GM18526 (cell line): ENCODE results near the gene ARL5C.

ENCODE experiments used
- POLR2A ChIP-seq: IDR thresholded peaks from 3 replicates; pipeline ENCODE4 v1.6.1; 2011; ENCODE audit not compliant: insufficient read length; ENCODE audit errors: extremely low read depth

The ARL5C gene

DNA sequence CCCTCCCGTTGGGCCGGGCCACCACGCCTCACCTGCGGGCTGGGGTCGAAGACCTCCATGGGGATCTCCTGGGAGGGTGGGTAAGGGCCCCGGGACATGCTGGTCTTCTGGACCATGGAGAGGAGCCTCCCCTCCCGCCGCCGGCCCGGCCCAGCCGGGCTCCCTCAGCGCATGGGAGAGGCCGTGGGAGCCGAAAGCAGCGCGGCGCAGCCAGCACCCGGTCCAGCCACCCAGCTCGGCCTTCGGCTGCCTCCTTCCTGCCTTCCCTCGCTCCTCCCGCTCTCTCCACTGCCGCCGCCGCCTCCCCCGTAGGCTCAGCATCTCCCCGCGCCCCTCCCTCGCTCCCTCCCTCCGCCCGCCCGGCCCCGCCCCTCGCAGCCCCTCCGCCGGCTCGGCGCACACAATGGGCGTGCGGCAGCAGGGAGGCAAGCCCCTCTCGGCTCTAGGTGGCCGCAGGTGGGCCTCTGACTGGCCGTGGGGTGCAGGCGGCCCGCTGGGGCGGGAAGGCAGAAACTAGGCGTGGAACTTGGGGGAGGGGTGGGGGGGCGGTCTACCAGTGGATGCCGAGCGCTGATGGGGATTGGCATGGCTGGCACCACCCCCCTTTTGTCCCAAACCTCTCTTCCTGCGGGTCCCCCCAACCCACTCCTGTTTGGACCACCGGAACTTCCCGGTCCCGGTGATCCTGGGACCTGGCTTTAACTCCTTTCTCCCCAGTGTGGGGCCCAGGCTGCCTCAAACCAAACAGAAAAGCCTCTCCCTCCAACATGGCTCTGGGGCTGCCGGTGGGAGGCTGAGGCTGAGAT is 31.6 kb upstream of the ARL5C start, which contains the start of gene CACNB1:
Gene CACNB1 (minus strand): TSS at position 290 of the 806 bp plus-strand sequence. CDS start 174 bp downstream, at position 116.
- peak; percentile 63 for TF ChIP-seq POLR2A

DNA sequence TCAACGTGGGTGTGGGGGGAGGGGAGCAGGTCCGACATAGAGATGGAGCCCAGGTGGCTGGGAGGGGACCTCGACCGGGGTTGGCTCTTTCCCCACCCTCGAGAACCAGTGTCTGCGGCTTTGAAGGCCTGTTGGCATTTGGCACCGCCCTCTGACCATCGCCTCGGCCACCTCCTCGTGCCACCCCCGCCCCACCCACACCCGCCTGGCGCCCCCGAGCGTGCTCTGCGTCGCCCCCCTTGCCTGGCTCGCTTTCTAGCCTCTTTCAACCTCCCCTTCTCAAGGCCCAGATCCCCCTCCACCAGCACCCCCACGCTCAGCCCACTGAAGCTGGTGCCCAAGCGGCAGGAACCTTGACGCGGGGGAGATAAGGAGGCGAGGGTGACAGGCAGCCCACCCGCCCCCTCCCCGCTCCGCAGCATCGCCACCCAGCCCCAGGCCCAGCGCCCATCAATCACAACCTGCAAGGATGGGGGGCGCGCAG is 30.9 kb upstream of the ARL5C start:
- TF ChIP-seq POLR2A, result no peak

GRCh38 chr17:39196241-39196807 is 30.4 kb upstream of the ARL5C start:
- TF ChIP-seq POLR2A, result no peak

DNA sequence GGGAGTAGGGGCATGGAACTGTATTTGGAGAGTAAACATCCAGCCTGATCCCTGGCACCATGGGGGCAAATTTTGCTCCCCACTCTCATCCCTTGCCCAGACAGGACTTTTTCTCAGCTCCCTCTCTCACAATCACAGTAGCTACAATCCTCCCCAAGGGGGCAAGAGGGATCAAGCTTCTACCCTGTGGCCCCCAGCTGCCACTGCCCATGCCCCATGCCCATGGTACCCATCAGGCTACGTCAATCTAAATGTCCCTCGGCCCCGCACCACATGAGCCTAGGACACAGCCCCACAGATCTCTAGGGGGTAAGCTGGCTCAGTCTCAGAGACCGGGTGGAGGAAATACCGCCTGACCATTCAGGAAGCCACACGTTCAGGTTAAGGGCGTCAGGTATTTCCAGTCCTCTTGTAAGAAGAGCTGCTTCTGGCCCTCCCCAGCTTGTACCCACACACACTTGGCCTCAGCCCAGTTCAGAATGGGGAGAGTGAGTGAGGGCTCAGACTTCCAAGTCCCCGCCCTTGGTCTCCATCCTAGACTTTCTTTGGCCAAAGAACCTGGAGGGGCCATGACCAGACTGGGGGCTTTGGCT is 29.7 kb upstream of the ARL5C start:
- no peak for TF ChIP-seq POLR2A

GRCh38 chr17:39194985-39195524 is 29.1 kb upstream of the ARL5C start:
- no peak for TF ChIP-seq POLR2A

DNA sequence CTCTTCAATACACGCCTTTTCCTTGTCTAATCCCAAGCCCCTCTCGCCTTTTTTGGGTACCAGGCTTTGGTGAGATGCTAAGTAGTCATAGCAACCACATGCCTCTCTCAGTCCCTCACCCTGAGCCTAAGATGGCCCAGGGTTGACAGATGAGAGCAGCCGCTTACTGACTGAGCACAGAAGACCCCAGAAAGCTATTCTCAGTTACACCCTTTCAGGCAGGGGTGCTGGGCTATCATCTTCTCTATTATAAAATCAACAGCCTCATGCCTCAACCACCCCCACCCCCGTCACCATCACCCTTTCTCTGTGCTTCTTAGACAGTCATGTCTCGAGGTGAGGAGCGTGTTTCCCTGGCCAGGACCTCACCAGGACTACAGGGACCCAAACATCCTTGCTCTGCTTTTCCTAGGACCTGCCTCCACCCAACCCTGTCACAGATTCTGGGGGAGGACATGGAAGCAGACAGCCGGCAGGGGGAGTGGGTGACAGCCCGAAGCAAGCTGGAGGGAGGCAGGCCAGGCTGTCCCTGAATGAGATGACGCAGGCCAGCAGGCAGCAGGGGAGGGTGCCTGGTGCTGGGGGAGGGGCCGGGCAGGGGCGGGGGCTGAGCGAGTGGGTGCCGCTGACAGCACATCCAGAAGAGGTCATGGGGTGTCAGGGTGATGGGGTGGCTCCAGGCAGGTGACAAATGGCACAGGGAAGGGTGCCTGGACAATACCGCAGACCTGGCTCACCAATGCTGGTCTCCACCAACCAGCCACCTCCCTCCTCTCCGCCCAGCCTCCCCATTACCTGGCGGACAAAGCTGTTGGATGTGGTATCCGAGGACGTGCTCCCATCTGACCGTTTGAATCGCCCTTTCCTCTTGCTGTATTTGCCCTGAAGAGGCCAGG is 28.4 kb upstream of the ARL5C start:
- no peak for TF ChIP-seq POLR2A

DNA sequence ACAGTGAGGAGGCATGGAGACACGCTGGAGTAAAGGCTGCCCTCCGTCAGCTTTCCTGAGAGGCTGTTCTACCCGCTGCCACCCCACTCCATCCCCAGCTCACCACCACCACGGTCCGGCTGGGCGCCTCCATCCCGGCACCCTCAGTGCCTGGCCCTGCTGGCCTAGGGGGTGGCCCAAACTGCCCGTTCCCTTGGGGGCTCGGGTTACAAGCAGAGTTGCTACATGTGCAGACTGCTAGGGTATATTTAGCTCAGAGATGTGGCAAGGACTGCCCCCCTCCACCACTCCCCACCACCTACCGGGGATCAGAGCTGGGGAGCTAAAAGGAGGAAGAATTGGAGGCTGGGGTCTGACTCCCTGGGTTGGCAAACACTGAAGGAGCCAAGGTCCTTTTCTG is 27.4 kb upstream of the ARL5C start:
- no peak for TF ChIP-seq POLR2A

GRCh38 chr17:39192901-39193300 is 26.9 kb upstream of the ARL5C start:
- TF ChIP-seq POLR2A, result no peak

- no peak for TF ChIP-seq POLR2A
Measured at GRCh38 chr17:39191750-39192510, 26.0 kb upstream of the ARL5C start.

DNA sequence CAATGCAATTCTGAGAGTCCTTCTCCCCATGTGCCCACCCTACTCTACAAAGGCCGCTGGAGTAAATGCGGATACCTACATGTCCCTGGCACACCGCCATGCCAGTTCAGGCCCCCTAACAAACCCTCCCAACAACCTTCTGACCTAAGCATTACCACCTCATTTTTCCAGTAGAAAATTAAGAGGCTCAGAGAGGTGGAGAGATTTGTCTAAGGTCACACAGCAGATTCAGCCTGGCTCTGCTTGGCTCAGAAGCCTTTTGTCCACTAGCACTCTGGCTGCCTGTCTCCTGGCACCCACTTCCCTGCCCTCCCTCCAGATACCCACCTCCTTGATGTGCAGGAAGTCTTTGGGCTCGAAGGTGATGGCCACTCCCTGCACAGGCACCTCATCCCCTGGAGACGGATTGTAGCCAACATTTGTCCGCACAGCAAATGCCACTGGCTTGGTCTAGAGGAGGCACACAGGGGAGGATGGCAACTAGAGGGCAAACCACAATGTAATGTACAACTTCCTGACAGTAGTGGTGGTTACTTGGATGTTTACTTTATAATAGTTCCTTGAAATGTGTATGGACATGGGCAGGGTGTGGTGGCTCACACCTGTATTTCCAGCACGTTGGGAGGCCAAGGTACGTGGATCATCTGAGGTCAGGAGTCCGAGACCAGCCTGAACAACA is 21.3 kb upstream of the ARL5C start:
- no peak for TF ChIP-seq POLR2A

- no peak for TF ChIP-seq POLR2A
Measured at GRCh38 chr17:39186481-39187002, 20.6 kb upstream of the ARL5C start.

DNA sequence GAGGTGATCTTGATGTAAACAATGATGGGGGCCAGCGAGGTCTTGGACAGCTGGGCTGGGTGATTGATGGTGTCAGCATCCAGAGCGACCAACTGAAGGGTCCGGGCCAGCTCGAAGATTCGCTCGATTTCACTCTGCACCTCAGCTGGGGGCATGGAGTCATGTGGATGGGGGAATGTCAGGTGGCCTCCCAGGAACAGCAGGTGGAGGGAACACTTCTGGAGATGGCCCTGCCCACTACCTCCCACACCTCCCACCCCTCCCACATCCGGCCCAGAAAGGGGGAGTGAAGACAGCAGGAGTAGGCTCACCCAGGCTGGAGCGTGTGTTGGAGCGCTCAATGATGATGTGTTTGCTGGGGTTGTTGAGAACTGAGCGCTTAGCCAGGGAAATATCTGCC is 17.8 kb upstream of the ARL5C start:
- TF ChIP-seq POLR2A, result no peak

DNA sequence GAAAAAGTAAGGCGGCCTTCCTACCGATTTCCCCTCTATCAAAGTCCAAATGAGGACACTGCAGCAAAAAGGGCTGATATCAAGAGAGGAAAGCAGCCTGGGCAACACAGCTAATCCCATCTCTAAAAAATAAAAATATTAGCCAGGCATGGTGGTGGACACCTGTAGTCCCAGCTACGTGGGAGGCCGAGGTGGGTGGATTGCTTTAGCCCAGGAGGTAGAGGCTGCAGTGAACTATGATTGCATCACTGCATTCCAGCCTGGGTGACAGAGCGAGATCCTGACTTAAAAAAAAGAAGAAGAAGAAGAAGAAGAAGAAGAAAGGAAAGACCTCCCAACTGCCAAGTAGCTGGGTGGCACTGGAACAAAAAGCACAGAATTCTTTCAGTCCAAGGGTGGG is 17.1 kb upstream of the ARL5C start:
- TF ChIP-seq POLR2A, result no peak
